Stomach (tissue), 9 donors: ENCODE results near the gene ARID1B. TPM values are rescaled to one million over a fixed set of nuclear protein-coding genes. Genes with fewer than 3 reads are reported as not detected.

Experiments used
- DNase-seq, 2 donors: peaks; one replicate each; pipeline versions ENCODE4 v3.0.0 to v3.0.0-alpha.2; 2013 to 2019
- H3K27ac ChIP-seq, 5 donors: fragments of 200-600 bp in 4 of 5; sonication (generic) in 4 of 5; one replicate each; pipeline ENCODE4 v1.5.1; 2013 to 2019; ENCODE audit warnings: mild to moderate bottlenecking in 1 of 5, moderate library complexity in 1 of 5
- H3K27me3 ChIP-seq, 3 donors: fragments of 200-600 bp; sonication (generic); one replicate each; pipeline ENCODE4 v1.5.1; 2017 to 2019; ENCODE audit warnings: mixed run types in 1 of 3
- H3K36me3 ChIP-seq, 4 donors: fragments of 200-600 bp; sonication (generic); 1 replicate in 3 of 4; 2 replicates in 1 of 4; pipeline ENCODE4 v1.5.1; 2016 to 2019
- H3K4me1 ChIP-seq, 4 donors: fragments of 200-600 bp; sonication (generic); one replicate each; pipeline ENCODE4 v1.5.1; 2016 to 2019
- H3K4me3 ChIP-seq, 4 donors: fragments of 200-600 bp; sonication (generic) in 3 of 4; one replicate each; pipeline ENCODE4 v1.5.1; 2016 to 2019; ENCODE audit warnings: mild to moderate bottlenecking in 1 of 4
- H3K9me3 ChIP-seq, 4 donors: fragments of 200-600 bp; sonication (generic); one replicate each; pipeline ENCODE4 v1.5.1; 2016 to 2019
- CTCF ChIP-seq, 7 experiments: fragments of 450-650 bp in 4 of 7; fragments of 200-600 bp in 3 of 7; sonication (generic) in 3 of 7; IDR thresholded peaks; one replicate each; pipeline ENCODE4 v1.5.1; 2016 to 2019; ENCODE audit warnings: antibody characterized with exemption in 7 of 7, control low read depth in 2 of 7, mild to moderate bottlenecking in 1 of 7
- EP300 ChIP-seq: sonication (generic); formaldehyde crosslinking; IDR thresholded peaks from one replicate; pipeline ENCODE4 v1.6.1; 2017; ENCODE audit warnings: antibody characterized with exemption
- POLR2A ChIP-seq, 4 donors: fragments of 450-650 bp; IDR thresholded peaks; one replicate each; pipeline ENCODE4 v1.6.1; 2016; ENCODE audit warnings: antibody characterized with exemption in 4 of 4, control low read depth in 2 of 4, mild to moderate bottlenecking in 1 of 4, moderate library complexity in 1 of 4
- POLR2AphosphoS5 ChIP-seq, 3 donors: sonication (generic); formaldehyde crosslinking; IDR thresholded peaks; one replicate each; pipeline ENCODE4 v1.6.1; 2016; ENCODE audit warnings: antibody characterized with exemption in 3 of 3
- WGBS, 5 donors: extraction: QIAGEN DNeasy Blood & Tissue Kit in 3 of 5; methylation state at CpG; one replicate each; pipeline versions ENCODE4 v1.1.5 to v1.1.7; 2013 to 2018; 5-methylcytosine and 5-hydroxymethylcytosine counted together
- intact Hi-C: fragments of 100-400 bp; cut with DNase I; formaldehyde crosslinking; loops from one replicate; pipeline ENCODE4 v1.15.1; 2023; ENCODE audit warnings: low total_unique reads
- polyA plus RNA-seq, 3 donors: library from polyadenylated mRNA; stranded (reverse); fragments of 200-250 nt; gene quantifications; one replicate each; pipeline ENCODE4 v1.2.3, GENCODE V29; 2013
- small RNA-seq, 4 donors: library from RNA; depleted of rRNA; stranded (forward); fragments of <200 nt; gene quantifications; one replicate each; pipeline ENCODE3, GENCODE V24; 2016
- total RNA-seq, 5 donors: library from RNA; depleted of rRNA; stranded (reverse); fragments of >200 nt; gene quantifications; one replicate each; pipeline versions ENCODE4 v1.1.0 to v1.2.3, GENCODE V29; 2014 to 2016
- donor health status: healthy with polysubstance abuse.
- donor health status: Bipolar disorder and iron deficiency.
- donor health status: healthy.

ARID1B gene
- total and polyA plus RNA-seq, 8 donors = 8.8 to 183 (median 48.3) TPM

- intact Hi-C loops = no loop called here
- no peaks in the 10 kb centered on the region for H3K4me1 ChIP-seq
- TF ChIP-seq EP300 (no peak), CTCF (IDR thresholded peaks at IDR 0.05) (no peak), POLR2AphosphoS5 (IDR thresholded peaks at IDR 0.05) (no peak), POLR2A (IDR thresholded peaks at IDR 0.05) (no peak)
- no peak overlapping the region for H3K27ac ChIP-seq
- 89 to 95% (median 93%) methylated on average over 9 of the region's 9 CpGs for WGBS, 5 donors
- no peak overlapping the region for H3K4me3 ChIP-seq
- H3K27me3 ChIP-seq = no peaks in the 10 kb centered on the region
- no peaks in the 10 kb centered on the region for H3K9me3 ChIP-seq
- H3K36me3 ChIP-seq = no peaks in the 10 kb centered on the region
- no peak for DNase-seq
Observed at GRCh38 chr6:157259443-157259842, 482.3 kb downstream of the ARID1B start.

Small RNAs within 50 kb of the gene (small RNA-seq; reads per million reads assigned to genes)
- gene AL355297.2 (0 to 0.38 (median 0.05) reads per million in 4 donors), gene MIR4466 (0 reads per million in 4 donors)
